Neuron (in vitro differentiated cells): ENCODE measurements around the gene RACGAP1.

Experiments used
- H2AFZ ChIP-seq: one replicate; pipeline ENCODE4 v1.6.1; 2013; ENCODE audit warnings: low read depth, mild to moderate bottlenecking, inconsistent platforms, low read length, moderate library complexity
- H3K27me3 ChIP-seq: one replicate; pipeline ENCODE4 v1.6.1; 2013; ENCODE audit warnings: low read length; ENCODE audit not compliant: insufficient read depth
- H3K36me3 ChIP-seq: one replicate; pipeline ENCODE4 v1.6.1; 2013; ENCODE audit warnings: low read length; ENCODE audit not compliant: insufficient read depth
- H3K4me1 ChIP-seq: one replicate; pipeline ENCODE4 v1.6.1; 2013; ENCODE audit warnings: low read length; ENCODE audit not compliant: insufficient read depth
- H3K4me3 ChIP-seq: 2 replicates; pipeline ENCODE4 v1.5.1; 2013; ENCODE audit warnings: mild to moderate bottlenecking, low read length, moderate library complexity
- H3K9me3 ChIP-seq: one replicate; pipeline ENCODE4 v1.6.1; 2013; ENCODE audit warnings: low read length

RACGAP1 gene

GRCh38 chr12:50025187-50026059, at the start of gene RACGAP1:
Gene RACGAP1 (minus strand): TSS chr12:50025494. CDS start chr12:50016715, 8,779 bp downstream.
- Histone ChIP-seq H3K36me3 (no peaks in the 10 kb centered on the region), H3K27me3 (no peaks in the 10 kb centered on the region), H3K9me3 (no peaks in the 10 kb centered on the region), H2AFZ (peak within 1 kb of the TSS; percentile 81), H3K4me1 (peaks cover 7% of the 10 kb centered on the region), H3K4me3 (peak within 1 kb of the TSS; percentile 69)

GRCh38 chr12:50073712-50074111, 48.4 kb upstream of the RACGAP1 start:
- no peaks in the 10 kb centered on the region for H3K27me3 ChIP-seq
- H3K36me3 ChIP-seq, result no peaks in the 10 kb centered on the region
- H2AFZ ChIP-seq, result no peak overlapping the region
- peaks cover 13% of the 10 kb centered on the region for H3K4me1 ChIP-seq
- no peaks in the 10 kb centered on the region for H3K9me3 ChIP-seq
- no peak overlapping the region for H3K4me3 ChIP-seq

GRCh38 chr12:50073206-50073605, 47.9 kb upstream of the RACGAP1 start:
- Histone ChIP-seq H3K27me3 (no peaks in the 10 kb centered on the region), H3K4me1 (peaks cover 13% of the 10 kb centered on the region), H2AFZ (no peak overlapping the region), H3K36me3 (no peaks in the 10 kb centered on the region), H3K4me3 (no peak overlapping the region), H3K9me3 (no peaks in the 10 kb centered on the region)

GRCh38 chr12:50072198-50072907, 47.1 kb upstream of the RACGAP1 start:
- Histone ChIP-seq H3K27me3 (no peaks in the 10 kb centered on the region), H3K36me3 (no peaks in the 10 kb centered on the region), H2AFZ (no peak overlapping the region), H3K4me1 (peaks cover 13% of the 10 kb centered on the region), H3K4me3 (no peak overlapping the region), H3K9me3 (no peaks in the 10 kb centered on the region)

- no peaks in the 10 kb centered on the region for H3K27me3 ChIP-seq
- no peak overlapping the region for H3K4me3 ChIP-seq
- H3K36me3 ChIP-seq, result no peaks in the 10 kb centered on the region
- H3K9me3 ChIP-seq, result no peaks in the 10 kb centered on the region
- H3K4me1 ChIP-seq, result peaks cover 19% of the 10 kb centered on the region
- H2AFZ ChIP-seq, result no peak overlapping the region
Measured at GRCh38 chr12:50070314-50071060, 45.2 kb upstream of the RACGAP1 start.

- H3K27me3 ChIP-seq, result no peaks in the 10 kb centered on the region
- H3K36me3 ChIP-seq, result no peaks in the 10 kb centered on the region
- no peak overlapping the region for H2AFZ ChIP-seq
- H3K4me3 ChIP-seq, result no peak overlapping the region
- H3K4me1 ChIP-seq, result peaks cover 17% of the 10 kb centered on the region
- H3K9me3 ChIP-seq, result no peaks in the 10 kb centered on the region
Measured at GRCh38 chr12:50069539-50069938, 44.2 kb upstream of the RACGAP1 start.

- Histone ChIP-seq H3K4me3 (no peak overlapping the region), H3K4me1 (peaks cover 17% of the 10 kb centered on the region), H3K27me3 (no peaks in the 10 kb centered on the region), H2AFZ (no peak overlapping the region), H3K36me3 (no peaks in the 10 kb centered on the region), H3K9me3 (no peaks in the 10 kb centered on the region)
Measured at GRCh38 chr12:50069069-50069468, 43.8 kb upstream of the RACGAP1 start.

GRCh38 chr12:50066402-50066801, 41.1 kb upstream of the RACGAP1 start:
- Histone ChIP-seq H3K4me1 (peaks cover 8% of the 10 kb centered on the region), H3K27me3 (no peaks in the 10 kb centered on the region), H2AFZ (no peak overlapping the region), H3K4me3 (no peak overlapping the region), H3K36me3 (no peaks in the 10 kb centered on the region), H3K9me3 (no peaks in the 10 kb centered on the region)

- Histone ChIP-seq H2AFZ (no peak overlapping the region), H3K4me3 (no peak overlapping the region), H3K36me3 (no peaks in the 10 kb centered on the region), H3K9me3 (no peaks in the 10 kb centered on the region), H3K4me1 (peaks cover 8% of the 10 kb centered on the region), H3K27me3 (no peaks in the 10 kb centered on the region)
Measured at GRCh38 chr12:50065726-50066310, 40.5 kb upstream of the RACGAP1 start.

- H3K36me3 ChIP-seq, result peaks cover 6% of the 10 kb centered on the region
- no peak overlapping the region for H2AFZ ChIP-seq
- H3K27me3 ChIP-seq, result no peaks in the 10 kb centered on the region
- no peak overlapping the region for H3K4me3 ChIP-seq
- peaks cover 11% of the 10 kb centered on the region for H3K4me1 ChIP-seq
- H3K9me3 ChIP-seq, result no peaks in the 10 kb centered on the region
Measured at GRCh38 chr12:50062728-50063460, 37.6 kb upstream of the RACGAP1 start.

GRCh38 chr12:50061946-50062686, 36.8 kb upstream of the RACGAP1 start:
- no peaks in the 10 kb centered on the region for H3K27me3 ChIP-seq

GRCh38 chr12:50061171-50061570, 35.9 kb upstream of the RACGAP1 start:
- H3K36me3 ChIP-seq, result peaks cover 6% of the 10 kb centered on the region
- H3K4me1 ChIP-seq, result peaks cover 11% of the 10 kb centered on the region
- no peaks in the 10 kb centered on the region for H3K9me3 ChIP-seq
- H2AFZ ChIP-seq, result no peak overlapping the region
- H3K27me3 ChIP-seq, result no peaks in the 10 kb centered on the region
- H3K4me3 ChIP-seq, result no peak overlapping the region

More at GRCh38 chr12:50061946-50062686, 36.8 kb upstream of the RACGAP1 start:
- Histone ChIP-seq H3K4me1 (peaks cover 12% of the 10 kb centered on the region), H3K36me3 (peaks cover 6% of the 10 kb centered on the region), H3K9me3 (no peaks in the 10 kb centered on the region), H3K4me3 (no peak overlapping the region), H2AFZ (no peak overlapping the region)
